ENCODE data around the gene RAB3GAP2.
A peak's percentile ranks its signal among the peaks of the same experiment; 100 is the strongest.
"Not testable (repeated sequence)": the region's sequence is repeated elsewhere in the genome, so short reads cannot be mapped to it uniquely, and the experiment has no call there.

Gene RAB3GAP2
- 58.8 to 134 (median 91.2) reads per million in 17 experiments for total RNA-seq

GRCh38 chr1:220272047-220272840 lies at the start of gene RAB3GAP2:
TSS of gene RAB3GAP2 (minus strand) at chr1:220272453. CDS start at chr1:220272337, 116 bp downstream.
- peak; percentile 96 to 99 (median 98) for DNase-seq

- DNase-seq: no peak
Measured at GRCh38 chr1:220321758-220322157, 49.5 kb upstream of the RAB3GAP2 start.

GRCh38 chr1:220320709-220321108 lies 48.5 kb upstream of the RAB3GAP2 start:
- no peak for DNase-seq

- no peak for DNase-seq
Measured at GRCh38 chr1:220318673-220319072, 46.4 kb upstream of the RAB3GAP2 start.

GRCh38 chr1:220317161-220317560 lies 44.9 kb upstream of the RAB3GAP2 start:
- no peak for DNase-seq

GRCh38 chr1:220316305-220316704 lies 44.1 kb upstream of the RAB3GAP2 start:
- DNase-seq: no peak

- no peak for DNase-seq
Measured at GRCh38 chr1:220315070-220315839, 43.0 kb upstream of the RAB3GAP2 start.

- no peak for DNase-seq
Measured at GRCh38 chr1:220313576-220313975, 41.3 kb upstream of the RAB3GAP2 start.

- not testable (repeated sequence) for DNase-seq
Measured at GRCh38 chr1:220310147-220310546, 37.9 kb upstream of the RAB3GAP2 start.

- no peak for DNase-seq
Measured at GRCh38 chr1:220307607-220308006, 35.4 kb upstream of the RAB3GAP2 start.

- no peak for DNase-seq
Measured at GRCh38 chr1:220306339-220306738, 34.1 kb upstream of the RAB3GAP2 start.

- no peak for DNase-seq
Measured at GRCh38 chr1:220303871-220304270, 31.6 kb upstream of the RAB3GAP2 start.

GRCh38 chr1:220301630-220302029 lies 29.4 kb upstream of the RAB3GAP2 start:
- no peak for DNase-seq

GRCh38 chr1:220300442-220301121 lies 28.3 kb upstream of the RAB3GAP2 start:
- peak; percentile 55 to 77 (median 73) for DNase-seq

GRCh38 chr1:220299337-220299736 lies 27.1 kb upstream of the RAB3GAP2 start:
- no peak for DNase-seq

- DNase-seq: no peak
Measured at GRCh38 chr1:220298470-220299205, 26.4 kb upstream of the RAB3GAP2 start.

- no peak for DNase-seq
Measured at GRCh38 chr1:220296981-220297380, 24.7 kb upstream of the RAB3GAP2 start.

- no peak for DNase-seq
Measured at GRCh38 chr1:220294846-220295301, 22.6 kb upstream of the RAB3GAP2 start.

- DNase-seq: no peak
Measured at GRCh38 chr1:220291580-220291979, 19.3 kb upstream of the RAB3GAP2 start.

GRCh38 chr1:220290140-220290761 lies 18.0 kb upstream of the RAB3GAP2 start:
- DNase-seq: no peak

- DNase-seq: no peak
Measured at GRCh38 chr1:220287129-220287528, 14.9 kb upstream of the RAB3GAP2 start.

GRCh38 chr1:220283625-220284024 lies 11.4 kb upstream of the RAB3GAP2 start:
- DNase-seq: no peak

All from suppressor macrophage (primary cell).